Adipose tissue (tissue), 3 donors: ENCODE data around the gene SMIM44. TPM values are rescaled to one million over a fixed set of nuclear protein-coding genes. Genes with fewer than 3 reads are reported as not detected.

Experiments
- polyA plus RNA-seq, 3 donors: library from polyadenylated mRNA; stranded (reverse); fragments of 200-250 nt; gene quantifications; one replicate each; pipeline ENCODE4 v1.2.3, GENCODE V29; 2013
- donor health status: healthy with polysubstance abuse.
- donor health status: Bipolar disorder and iron deficiency.
- donor health status: healthy.

Gene SMIM44
- polyA plus RNA-seq, 3 donors = not detected

Other genes starting within 250 kb of the SMIM44 start
- 10 to 100 TPM; 57.8 to 87.3 (median 81.7) TPM for gene NFIC, start 116.9 kb downstream of the SMIM44 start, polyA plus RNA-seq
- gene SMIM24, start 2.9 kb downstream of the SMIM44 start, polyA plus RNA-seq = 10 to 100 TPM in 1 of 3 donors, 1 to 10 TPM in 2; 1.2 to 18.6 (median 1.9) TPM
- gene DOHH, start 17.2 kb upstream of the SMIM44 start, polyA plus RNA-seq = 10 to 100 TPM in 2 of 3 donors, 1 to 10 TPM in 1; 7.8 to 16.3 (median 11.6) TPM
- 10 to 100 TPM; 13.3 to 15.6 (median 14.4) TPM for gene FZR1, start 22.9 kb upstream of the SMIM44 start, polyA plus RNA-seq
- gene TEKTIP1, start 55.7 kb upstream of the SMIM44 start, polyA plus RNA-seq = under 1 TPM in 2 of 3 donors, not detected in 1; 0.13 to 0.84 TPM
- gene MFSD12, start 74.1 kb upstream of the SMIM44 start, polyA plus RNA-seq = 10 to 100 TPM; 26.3 to 32.9 (median 31.8) TPM
- 10 to 100 TPM; 38.6 to 73.8 (median 65.1) TPM for gene HMG20B, start 89.5 kb upstream of the SMIM44 start, polyA plus RNA-seq
- 1 to 10 TPM in 2 of 3 donors, under 1 TPM in 1; 0.33 to 1.7 (median 1.5) TPM for gene GIPC3, start 102.0 kb upstream of the SMIM44 start, polyA plus RNA-seq
- gene TBXA2R, start 123.4 kb upstream of the SMIM44 start, polyA plus RNA-seq = 1 to 10 TPM in 2 of 3 donors, under 1 TPM in 1; 0.56 to 3.7 (median 3.6) TPM
- 10 to 100 TPM; 11.6 to 16.5 (median 12.1) TPM for gene CACTIN, start 143.3 kb upstream of the SMIM44 start, polyA plus RNA-seq
- gene PIP5K1C, start 217.0 kb upstream of the SMIM44 start, polyA plus RNA-seq = 10 to 100 TPM in 2 of 3 donors, 1 to 10 TPM in 1; 8.7 to 18.7 (median 18.0) TPM
- 1 to 10 TPM in 2 of 3 donors, under 1 TPM in 1; 0.45 to 7.4 (median 4.2) TPM for gene TJP3, start 224.9 kb upstream of the SMIM44 start, polyA plus RNA-seq